Pancreas (tissue), 10 donors: Measurements from ENCODE around the gene KNL1. TPM values are rescaled to one million over a fixed set of nuclear protein-coding genes. Genes with fewer than 3 reads are reported as not detected.

Experiments used
- ATAC-seq, 4 donors: fragments of 200-7000 bp; cut with Tn5 transposase; one replicate each; pipeline versions ENCODE4 v1.8.0 to v1.9.1; 2020; ENCODE audit warnings: mild to moderate bottlenecking in 4 of 4, moderate library complexity in 4 of 4
- DNase-seq, 6 donors: peaks; one replicate each; pipeline ENCODE4 v3.0.0-alpha.2; 2020
- FAIRE-seq: peaks from 2 replicates; lab custom pipeline; 2012; peaks lifted over from hg19 to GRCh38; lab: Jason Lieb, UNC
- H3K27ac ChIP-seq, 4 donors: fragments of 200-600 bp; sonication (generic); 1 replicate in 3 of 4; 2 replicates in 1 of 4; pipeline versions ENCODE4 v1.5.0 to v1.8.0; 2020
- H3K27me3 ChIP-seq, 4 donors: fragments of 200-600 bp; one replicate each; pipeline ENCODE4 v1.8.0; 2021
- H3K36me3 ChIP-seq, 3 donors: fragments of 200-600 bp; sonication (generic) in 1 of 3; one replicate each; pipeline versions ENCODE4 v1.5.0 to v1.8.0; 2020 to 2021
- H3K4me1 ChIP-seq, 3 donors: fragments of 200-600 bp; one replicate each; pipeline ENCODE4 v1.8.0; 2021
- H3K4me3 ChIP-seq, 4 donors: fragments of 200-600 bp; sonication (generic) in 2 of 4; one replicate each; pipeline versions ENCODE4 v1.5.0 to v1.8.0; 2020 to 2021
- H3K9me3 ChIP-seq, 4 donors: fragments of 200-600 bp; one replicate each; pipeline ENCODE4 v1.8.0; 2021
- CTCF ChIP-seq, 4 donors: fragments of 200-600 bp; sonication (generic) in 3 of 4; IDR thresholded peaks; one replicate each; pipeline versions ENCODE4 v1.5.0 to v1.8.0; 2021; ENCODE audit warnings: antibody characterized with exemption in 4 of 4
- WGBS, 2 donors: extraction: QIAGEN DNeasy Blood & Tissue Kit; methylation state at CpG; one replicate each; pipeline ENCODE4 v1.1.7; 2013; 5-methylcytosine and 5-hydroxymethylcytosine counted together
- intact Hi-C, 3 donors: fragments of 100-400 bp; cut with DNase I; formaldehyde crosslinking; loops; one replicate each; pipeline versions ENCODE4 v1.11.1 to v1.14.2; 2022
- polyA plus RNA-seq, 2 donors: library from polyadenylated mRNA; stranded (reverse); fragments of 200-250 nt; gene quantifications; one replicate each; pipeline ENCODE4 v1.2.3, GENCODE V29; 2013
- total RNA-seq, 6 donors: library from RNA; stranded (reverse); fragmentation: NEBNext Ultra II Directional in 4 of 6; extraction: Animal tissue kit (Norgen Biotek cat#: 25700) in 4 of 6; gene quantifications; one replicate each; pipeline versions ENCODE4 v1.2.1 to v1.2.4, GENCODE V29; 2021 to 2023
- donor health status: healthy with polysubstance abuse.
- donor health status: DM: no; HTN: no; CAD: no; lungs with moderate emphysema.
- donor health status: DM: no; HTN: no; CAD: no.
- donor health status: control.
- donor health status: control.
- donor health status: Bipolar disorder and iron deficiency.
- donor health status: DM: yes; HTN: yes; CAD: no.
- donor health status: DM: no; HTN: no; CAD: no.
- donor health status: DM: no; HTN: no; CAD: no.
- donor health status: DM: yes; HTN: yes; CAD: no.

KNL1 gene
- total and polyA plus RNA-seq, 8 donors = 0.02 to 0.90 (median 0.29) TPM

GRCh38 chr15:40563426-40563825, 30.6 kb upstream of the KNL1 start:
- Histone ChIP-seq H3K4me3 (no peak overlapping the region), H3K9me3 (no peaks in the 10 kb centered on the region), H3K27ac (no peak overlapping the region), H3K4me1 (peaks cover 0 to 7% (median under 1%) of the 10 kb centered on the region in 3 donors), H3K36me3 (no peaks in the 10 kb centered on the region), H3K27me3 (no peaks in the 10 kb centered on the region)
- FAIRE-seq (no peak), ATAC-seq (no peak), DNase-seq (no peak)
- intact Hi-C loops = no loop called here
- no peak for TF ChIP-seq CTCF (IDR thresholded peaks at IDR 0.05)

GRCh38 chr15:40564591-40565332, 29.3 kb upstream of the KNL1 start, which contains the start of gene CCDC32:
TSS of gene CCDC32 (minus strand) at chr15:40565042. CDS start at chr15:40563015, 2,027 bp downstream.
- H3K27ac ChIP-seq = peak within 1 kb of the TSS; percentile 83 to 95 (median 88)
- ATAC-seq = peak; percentile 94 to 98 (median 96)
- no peaks in the 10 kb centered on the region for H3K27me3 ChIP-seq
- intact Hi-C loops = no loop called here
- no peak for TF ChIP-seq CTCF (IDR thresholded peaks at IDR 0.05)
- FAIRE-seq = peak; percentile 93
- peak; percentile 88 to 99 (median 97) for DNase-seq
- 0% methylated on average over 40 of the region's 40 CpGs for WGBS, 2 donors
- peak within 1 kb of the TSS; percentile 69 to 91 (median 82) for H3K4me3 ChIP-seq
- no peaks in the 10 kb centered on the region for H3K36me3 ChIP-seq
- peaks cover 0 to 7% (median 4%) of the 10 kb centered on the region in 3 donors for H3K4me1 ChIP-seq
- no peaks in the 10 kb centered on the region for H3K9me3 ChIP-seq

- FAIRE-seq (no peak), DNase-seq (no peak), ATAC-seq (no peak)
- Histone ChIP-seq H3K9me3 (no peaks in the 10 kb centered on the region), H3K4me1 (peaks cover 0 to 13% (median 12%) of the 10 kb centered on the region in 3 donors), H3K27me3 (no peaks in the 10 kb centered on the region), H3K4me3 (peak overlapping the region in 3 of 4 donors; percentile 69 to 91 (median 75)), H3K36me3 (no peaks in the 10 kb centered on the region), H3K27ac (peak overlapping the region in 3 of 4 donors; percentile 55 to 83 (median 77))
- WGBS, 2 donors = 29 to 32% methylated on average over 17 to 19 of the region's 20 CpGs
- no peak for TF ChIP-seq CTCF (IDR thresholded peaks at IDR 0.05)
- intact Hi-C loops = no loop called here
Observed at GRCh38 chr15:40565333-40566238, 28.5 kb upstream of the KNL1 start.

- H3K27me3 ChIP-seq = no peaks in the 10 kb centered on the region
- H3K9me3 ChIP-seq = no peaks in the 10 kb centered on the region
- intact Hi-C loops = no loop called here
- ATAC-seq (no peak), FAIRE-seq (no peak), DNase-seq (no peak)
- peaks cover 0 to 15% (median 12%) of the 10 kb centered on the region in 3 donors for H3K4me1 ChIP-seq
- WGBS, 2 donors = 25 to 28% methylated on average over 7 of the region's 7 CpGs
- no peak for TF ChIP-seq CTCF (IDR thresholded peaks at IDR 0.05)
- no peaks in the 10 kb centered on the region for H3K36me3 ChIP-seq
- no peak overlapping the region for H3K27ac ChIP-seq
- no peak overlapping the region for H3K4me3 ChIP-seq
Observed at GRCh38 chr15:40567111-40567510, 26.9 kb upstream of the KNL1 start.
